CD8-positive, alpha-beta memory T cell (primary cell): ENCODE results near the gene RPP38. TPM values are rescaled to one million over a fixed set of nuclear protein-coding genes. Genes with fewer than 3 reads are reported as not detected.

ENCODE experiments used
- CTCF ChIA-PET: fragments of 350-600 bp; sonication (Branson Sonifier 250); formaldehyde crosslinking; loops from one replicate; lab custom pipeline; 2021; ENCODE audit warnings: antibody characterized with exemption; lab: Charles Lee
- POLR2A ChIA-PET: fragments of 350-600 bp; sonication (Branson Sonifier 250); formaldehyde crosslinking; loops from one replicate; lab custom pipeline; 2021; ENCODE audit warnings: antibody characterized with exemption; lab: Charles Lee
- DNase-seq, 5 donors: peaks; one replicate each; pipeline versions ENCODE4 v3.0.0 to v3.0.0-alpha.2; 2020 to 2022; ENCODE audit warnings: mixed read lengths in 1 of 5
- H3K27ac ChIP-seq: one replicate; pipeline ENCODE4 v1.7.0; 2013; ENCODE audit warnings: low read depth, mild to moderate bottlenecking, low read length, moderate library complexity
- H3K27me3 ChIP-seq: 2 replicates; pipeline ENCODE4 v1.7.0; 2013; ENCODE audit warnings: low read length, mild to moderate bottlenecking; ENCODE audit not compliant: insufficient read depth, poor library complexity, severe bottlenecking
- H3K36me3 ChIP-seq: 2 replicates; pipeline ENCODE4 v1.7.0; 2013; ENCODE audit warnings: mild to moderate bottlenecking, low read length, moderate library complexity; ENCODE audit not compliant: insufficient read depth
- H3K4me1 ChIP-seq: 2 replicates; pipeline ENCODE4 v1.7.0; 2013; ENCODE audit warnings: mild to moderate bottlenecking, low read length, moderate library complexity; ENCODE audit not compliant: insufficient read depth
- H3K4me3 ChIP-seq: 2 replicates; pipeline ENCODE4 v1.7.0; 2013; ENCODE audit warnings: mild to moderate bottlenecking, low read length
- H3K9me3 ChIP-seq: 2 replicates; pipeline ENCODE4 v1.7.0; 2013; ENCODE audit warnings: mild to moderate bottlenecking, low read length
- H3K27ac Mint-ChIP-seq, 8 donors: one replicate each; pipeline ENCODE4 v1.8.0; 2020 to 2021; ENCODE audit warnings: mixed read lengths in 8 of 8, mild to moderate bottlenecking in 6 of 8, inconsistent platforms in 3 of 8, moderate library complexity in 3 of 8
- H3K27me3 Mint-ChIP-seq, 2 donors: one replicate each; pipeline ENCODE4 v1.8.0; 2020 to 2021; ENCODE audit warnings: mixed read lengths in 2 of 2, mild to moderate bottlenecking in 1 of 2, moderate library complexity in 1 of 2
- H3K36me3 Mint-ChIP-seq, 3 donors: one replicate each; pipeline ENCODE4 v1.8.0; 2020 to 2021; ENCODE audit warnings: mixed read lengths in 3 of 3, inconsistent platforms in 1 of 3, mild to moderate bottlenecking in 1 of 3
- H3K4me1 Mint-ChIP-seq, 3 donors: one replicate each; pipeline ENCODE4 v1.8.0; 2020 to 2021; ENCODE audit warnings: mixed read lengths in 3 of 3, inconsistent platforms in 1 of 3, mild to moderate bottlenecking in 1 of 3
- H3K4me3 Mint-ChIP-seq, 7 donors: one replicate each; pipeline ENCODE4 v1.8.0; 2020 to 2021; ENCODE audit warnings: mixed read lengths in 7 of 7, mild to moderate bottlenecking in 6 of 7, moderate library complexity in 4 of 7, inconsistent platforms in 2 of 7
- H3K9me3 Mint-ChIP-seq, 5 donors: one replicate each; pipeline ENCODE4 v1.8.0; 2020 to 2022; ENCODE audit warnings: mixed read lengths in 5 of 5, mild to moderate bottlenecking in 3 of 5, moderate library complexity in 2 of 5, inconsistent platforms in 1 of 5
- polyA plus RNA-seq: library from polyadenylated mRNA; unstranded; fragments of 300-500 nt; fragmentation: Illumina TruSeq; gene quantifications from one replicate; pipeline ENCODE4 v1.2.3, GENCODE V29; 2021
- total RNA-seq, 2 experiments: library from RNA; stranded (reverse); gene quantifications; one replicate each; pipeline ENCODE4 v1.2.3, GENCODE V29; 2021

Gene RPP38
- total and polyA plus RNA-seq, 3 experiments from 2014 or later: 21.3 to 27.3 (median 21.7) TPM

DNA sequence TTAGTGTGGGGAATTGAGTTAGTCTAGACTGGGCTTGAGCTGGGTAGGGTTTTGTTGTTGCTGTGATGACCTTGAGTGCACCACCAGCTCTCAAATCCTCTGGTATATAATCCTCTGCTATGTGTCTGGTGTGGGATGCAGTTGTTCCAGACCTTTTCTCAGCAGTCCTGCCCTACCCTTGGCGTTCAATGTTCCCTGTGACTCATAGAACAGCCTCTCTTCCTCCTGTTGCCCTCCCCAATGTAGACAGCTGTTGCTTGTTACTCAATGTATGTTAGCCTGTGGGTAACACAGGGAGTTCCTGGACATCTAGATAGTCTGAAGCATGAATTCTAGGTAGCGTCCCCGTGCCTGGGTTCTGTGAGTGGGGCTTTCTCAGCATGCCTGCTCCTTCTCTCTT is 28.4 kb upstream of the RPP38 start:
- no peak for DNase-seq
- no peak overlapping the region for H3K4me3 ChIP-seq
- Mint-ChIP-seq H3K4me3 (no peak overlapping the region), H3K27me3 (peaks cover 3 to 39% of the 10 kb centered on the region in 2 donors), H3K36me3 (peaks cover 0 to 8% (median 2%) of the 10 kb centered on the region in 3 donors), H3K27ac (no peak overlapping the region), H3K9me3 (peaks cover 0 to 6% (median 0%) of the 10 kb centered on the region in 5 donors), H3K4me1 (no peaks in the 10 kb centered on the region)
- H3K27ac ChIP-seq: no peak overlapping the region
- POLR2A ChIA-PET: no interaction called here
- CTCF ChIA-PET: no interaction called here
- no peaks in the 10 kb centered on the region for H3K9me3 ChIP-seq
- H3K36me3 ChIP-seq: no peaks in the 10 kb centered on the region
- H3K27me3 ChIP-seq: no peaks in the 10 kb centered on the region
- H3K4me1 ChIP-seq: no peaks in the 10 kb centered on the region

DNA sequence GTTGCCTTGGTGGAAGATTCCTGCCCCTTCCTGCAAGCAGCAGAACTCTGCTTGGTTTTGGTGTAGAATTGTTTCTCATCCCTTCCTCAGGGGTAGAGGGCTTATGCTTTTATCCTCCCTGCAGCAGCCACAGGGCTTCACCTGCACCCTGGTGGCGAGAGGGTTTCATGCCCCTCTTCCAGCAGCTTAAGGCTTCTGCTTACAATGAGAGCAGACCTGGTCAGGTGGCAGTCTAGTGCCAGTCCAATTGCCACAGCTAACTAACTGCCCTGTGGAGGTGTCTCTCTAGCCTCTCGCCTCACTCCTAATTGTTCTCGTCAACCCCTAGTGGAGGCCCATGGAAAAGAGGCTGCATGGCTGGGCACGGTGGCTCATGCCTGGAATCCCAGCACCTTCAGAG is 27.9 kb upstream of the RPP38 start:
- Mint-ChIP-seq H3K27me3 (peaks cover 1 to 37% of the 10 kb centered on the region in 2 donors), H3K9me3 (peaks cover 0 to 6% (median 0%) of the 10 kb centered on the region in 5 donors), H3K4me3 (no peak overlapping the region), H3K27ac (no peak overlapping the region), H3K4me1 (no peaks in the 10 kb centered on the region), H3K36me3 (peaks cover 0 to 8% (median 6%) of the 10 kb centered on the region in 3 donors)
- Histone ChIP-seq H3K4me3 (no peak overlapping the region), H3K4me1 (no peaks in the 10 kb centered on the region), H3K27me3 (no peaks in the 10 kb centered on the region), H3K9me3 (no peaks in the 10 kb centered on the region), H3K36me3 (no peaks in the 10 kb centered on the region), H3K27ac (no peak overlapping the region)
- no peak for DNase-seq
- CTCF ChIA-PET: no interaction called here
- POLR2A ChIA-PET: no interaction called here

DNA sequence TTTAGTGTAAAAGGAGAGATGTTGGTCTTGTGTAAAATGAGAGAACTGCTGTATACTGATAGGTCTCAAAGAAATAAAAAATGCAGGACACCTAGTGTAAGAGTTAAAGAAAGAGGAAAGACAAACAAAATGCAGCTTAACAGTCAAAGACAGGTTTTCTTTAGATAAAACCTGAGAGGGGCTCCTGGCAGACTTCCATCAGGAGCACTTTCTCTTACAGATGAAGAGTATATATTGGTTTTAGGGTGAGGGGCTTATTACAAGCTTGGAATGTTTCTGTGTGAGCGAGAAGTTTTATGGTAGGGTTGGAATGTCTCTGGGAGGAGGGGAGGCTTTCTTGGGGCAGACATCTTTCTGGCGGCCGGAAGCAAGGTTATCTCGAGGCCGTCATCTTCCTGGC is 24.8 kb upstream of the RPP38 start:
- Histone ChIP-seq H3K27ac (no peak overlapping the region), H3K9me3 (no peaks in the 10 kb centered on the region), H3K27me3 (no peaks in the 10 kb centered on the region), H3K4me3 (no peak overlapping the region), H3K4me1 (no peaks in the 10 kb centered on the region), H3K36me3 (no peaks in the 10 kb centered on the region)
- Mint-ChIP-seq H3K36me3 (peaks cover 0 to 6% (median 4%) of the 10 kb centered on the region in 3 donors), H3K27ac (no peak overlapping the region), H3K4me1 (no peaks in the 10 kb centered on the region), H3K27me3 (peaks cover 0 to 21% of the 10 kb centered on the region in 2 donors), H3K4me3 (no peak overlapping the region), H3K9me3 (no peaks in the 10 kb centered on the region)
- ChIA-PET POLR2A (no interaction called here), CTCF (no interaction called here)
- no peak for DNase-seq

DNA sequence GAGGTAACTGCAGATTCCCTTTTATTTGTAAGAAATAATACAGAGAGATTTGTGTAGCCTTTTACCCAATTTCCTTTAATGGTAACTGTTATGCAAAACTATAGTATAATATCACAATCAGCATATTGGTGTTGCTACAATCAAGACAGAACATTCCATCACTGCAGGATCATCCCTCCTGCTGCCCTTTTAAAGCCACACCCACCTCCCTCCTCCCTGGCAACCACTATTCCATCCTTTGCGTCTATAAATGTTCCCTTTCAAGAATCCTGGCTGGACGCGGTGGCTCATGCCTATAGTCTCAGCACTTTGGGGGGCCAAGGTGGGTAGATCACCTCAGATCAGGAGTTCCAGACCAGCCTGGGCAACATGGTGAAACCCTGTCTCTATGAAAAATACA is 21.7 kb upstream of the RPP38 start:
- DNase-seq: no peak
- POLR2A ChIA-PET: no interaction called here
- Histone ChIP-seq H3K27ac (no peak overlapping the region), H3K4me1 (no peaks in the 10 kb centered on the region), H3K36me3 (no peaks in the 10 kb centered on the region), H3K9me3 (no peaks in the 10 kb centered on the region), H3K4me3 (no peak overlapping the region), H3K27me3 (no peaks in the 10 kb centered on the region)
- H3K27ac Mint-ChIP-seq: no peak overlapping the region
- peaks cover 0 to 4% (median 3%) of the 10 kb centered on the region in 3 donors for H3K36me3 Mint-ChIP-seq
- no peaks in the 10 kb centered on the region for H3K4me1 Mint-ChIP-seq
- H3K4me3 Mint-ChIP-seq: no peak overlapping the region
- CTCF ChIA-PET: interaction anchor here (1.2 kb wide), 1 partner anchor 180 kb away, joined by 3 read pairs; no protein-coding TSS in a partner anchor
- H3K27me3 Mint-ChIP-seq: peaks cover 0 to 15% of the 10 kb centered on the region in 2 donors
- no peaks in the 10 kb centered on the region for H3K9me3 Mint-ChIP-seq

DNA sequence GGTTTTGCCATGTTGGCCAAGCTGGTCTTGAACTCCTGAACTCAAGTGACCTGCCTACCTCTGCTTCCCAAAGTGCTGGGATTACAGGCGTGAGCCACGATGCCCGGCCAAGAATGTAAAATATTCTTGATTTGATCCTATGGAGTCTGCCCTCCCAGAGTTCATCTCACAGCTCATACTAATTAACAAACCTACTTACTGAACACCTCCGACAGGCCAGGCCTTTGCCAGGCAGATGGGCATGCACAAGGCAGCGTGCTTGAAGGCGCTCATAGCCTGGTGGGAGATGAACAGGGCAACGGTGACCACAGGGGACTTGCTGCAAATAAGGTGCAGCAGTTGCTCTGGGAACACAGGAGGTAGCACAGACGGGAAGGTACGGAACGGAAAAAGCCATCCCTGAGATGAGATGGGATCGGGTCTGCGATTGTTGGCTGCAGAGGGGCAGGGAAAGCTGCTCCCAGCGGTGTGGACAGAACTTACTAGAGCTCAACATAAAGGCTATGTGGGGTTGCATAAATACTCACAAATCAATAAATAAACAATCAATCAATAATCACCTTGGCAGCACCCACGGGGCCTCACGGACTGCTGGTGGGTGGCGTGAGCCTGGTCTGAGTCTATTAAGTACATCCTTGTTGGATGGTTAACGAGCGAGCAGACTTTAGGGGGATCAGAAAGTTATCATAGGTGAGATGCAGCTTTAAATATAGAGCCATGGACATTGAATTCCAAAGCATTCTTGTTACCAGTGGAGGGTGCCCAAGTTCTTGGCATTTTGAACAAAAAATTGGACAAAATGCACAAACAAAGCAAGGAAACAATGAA is 13.3 kb upstream of the RPP38 start:
- Mint-ChIP-seq H3K4me3 (peak overlapping the region in 5 of 7 donors; percentile 28 to 63 (median 49)), H3K4me1 (peaks cover 0 to 16% (median 0%) of the 10 kb centered on the region in 3 donors), H3K36me3 (no peaks in the 10 kb centered on the region), H3K27me3 (peaks cover 0 to 3% of the 10 kb centered on the region in 2 donors), H3K27ac (peak overlapping the region in 3 of 8 donors; percentile 2 to 38 (median 13)), H3K9me3 (no peaks in the 10 kb centered on the region)
- Histone ChIP-seq H3K4me1 (no peaks in the 10 kb centered on the region), H3K9me3 (no peaks in the 10 kb centered on the region), H3K27me3 (no peaks in the 10 kb centered on the region), H3K4me3 (no peak overlapping the region), H3K36me3 (no peaks in the 10 kb centered on the region), H3K27ac (no peak overlapping the region)
- DNase-seq: no peak
- POLR2A ChIA-PET: no interaction called here
- CTCF ChIA-PET: interaction anchor here (1.3 kb wide), 1 partner anchor 22 kb away, joined by 3 read pairs; no protein-coding TSS in a partner anchor

DNA sequence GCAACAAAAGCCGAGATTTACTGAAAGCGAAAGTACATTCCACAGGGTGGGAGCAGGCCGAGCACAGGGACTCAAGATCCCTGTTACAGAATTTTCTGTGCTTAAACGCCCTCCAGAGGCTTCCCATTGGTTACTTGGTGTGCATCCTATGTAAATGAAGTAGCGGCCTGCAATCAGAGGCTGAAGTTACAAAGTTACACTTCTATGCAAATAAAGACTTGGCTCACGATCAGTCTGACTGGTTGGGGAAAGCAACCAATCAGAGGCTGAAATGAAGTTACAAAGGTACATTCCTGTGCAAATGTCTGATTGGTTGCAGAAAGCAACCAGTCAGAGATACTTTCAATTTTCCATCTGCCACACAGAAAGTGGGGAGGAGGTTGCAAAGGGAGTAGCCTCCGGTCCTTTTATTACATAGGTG is 12.6 kb upstream of the RPP38 start:
- Histone ChIP-seq H3K36me3 (no peaks in the 10 kb centered on the region), H3K9me3 (no peaks in the 10 kb centered on the region), H3K27me3 (no peaks in the 10 kb centered on the region), H3K27ac (no peak overlapping the region), H3K4me3 (no peak overlapping the region), H3K4me1 (no peaks in the 10 kb centered on the region)
- Mint-ChIP-seq H3K9me3 (no peaks in the 10 kb centered on the region), H3K36me3 (no peaks in the 10 kb centered on the region), H3K27ac (peak overlapping the region in 2 of 8 donors; percentile 13 to 38), H3K27me3 (peaks cover 0 to 3% of the 10 kb centered on the region in 2 donors), H3K4me3 (peak overlapping the region in 5 of 7 donors; percentile 28 to 63 (median 49)), H3K4me1 (peaks cover 0 to 16% (median 0%) of the 10 kb centered on the region in 3 donors)
- ChIA-PET CTCF (no interaction called here), POLR2A (no interaction called here)
- peak in 1 of 5 donors; percentile 34 for DNase-seq

DNA sequence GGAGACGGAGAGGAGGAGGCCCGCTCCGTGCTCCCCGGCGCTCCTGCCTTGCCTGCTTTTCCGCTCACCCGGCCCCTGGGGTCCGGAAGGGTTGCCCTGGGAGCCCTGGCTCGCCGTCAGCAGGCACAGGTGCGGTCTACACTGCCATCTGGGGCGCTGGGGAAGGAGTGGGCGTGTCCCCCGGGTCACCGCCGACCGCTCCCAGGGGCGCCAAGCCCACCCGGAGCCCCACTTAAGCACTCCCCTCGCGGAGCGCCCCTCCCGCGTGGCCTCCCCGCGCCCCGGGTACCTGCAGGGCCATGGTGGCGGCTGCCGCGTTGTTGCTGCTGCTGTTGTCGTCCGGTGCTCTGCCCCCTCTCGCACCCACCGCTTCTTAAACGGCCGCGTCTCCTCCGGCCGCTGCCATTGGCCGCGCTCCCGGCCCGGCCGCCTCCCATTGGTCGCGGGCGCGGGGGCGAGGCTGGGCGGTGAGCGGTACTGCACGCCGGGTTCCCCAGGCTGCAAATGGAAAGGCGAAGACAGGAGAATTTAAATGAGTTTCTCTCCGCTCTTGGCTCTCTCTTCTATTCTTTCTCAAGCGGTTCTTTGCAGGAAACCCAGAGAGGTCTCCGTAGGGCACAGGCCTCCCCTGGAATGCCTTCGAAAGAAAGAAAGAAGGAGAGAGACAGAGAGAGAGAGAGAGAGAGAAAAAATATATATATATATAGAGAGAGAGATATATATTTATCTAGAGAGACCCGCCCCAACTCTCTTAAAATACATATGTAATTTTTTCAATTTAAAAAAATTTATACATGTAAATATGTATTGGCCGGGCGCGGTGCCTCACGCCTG is 8.5 kb upstream of the RPP38 start, which contains the start of gene ACBD7:
TSS of gene ACBD7 (minus strand) at position 349 of the 834 bp plus-strand sequence. CDS start at position 301, 48 bp downstream.
- no peaks in the 10 kb centered on the region for H3K36me3 ChIP-seq
- Mint-ChIP-seq H3K27ac (peak within 1 kb of the TSS in 1 of 8 donors; percentile 24), H3K36me3 (no peaks in the 10 kb centered on the region), H3K4me3 (peak within 1 kb of the TSS; percentile 59 to 83 (median 74)), H3K9me3 (no peaks in the 10 kb centered on the region), H3K27me3 (peaks cover 0 to 3% of the 10 kb centered on the region in 2 donors), H3K4me1 (peaks cover 0 to 16% (median 1%) of the 10 kb centered on the region in 3 donors)
- H3K4me3 ChIP-seq: peak within 1 kb of the TSS; percentile 54
- H3K4me1 ChIP-seq: no peaks in the 10 kb centered on the region
- no peaks in the 10 kb centered on the region for H3K27me3 ChIP-seq
- H3K27ac ChIP-seq: no peak within 1 kb of the TSS
- peak; percentile 70 to 83 (median 79) for DNase-seq
- POLR2A ChIA-PET: no interaction called here
- no peaks in the 10 kb centered on the region for H3K9me3 ChIP-seq
- CTCF ChIA-PET: no interaction called here
